Liver (tissue), 9 donors: ENCODE measurements around the gene IFI27L1. TPM values are rescaled to one million over a fixed set of nuclear protein-coding genes. Genes with fewer than 3 reads are reported as not detected.

ENCODE experiments used
- DNase-seq: peaks from one replicate; pipeline ENCODE4 v3.0.0-alpha.2; 2017; ENCODE audit warnings: low spot score
- H3K27ac ChIP-seq, 2 donors: one replicate each; pipeline ENCODE4 v1.7.0; 2013; ENCODE audit warnings: inconsistent platforms in 2 of 2, low read length in 2 of 2, control low read depth in 1 of 2, low read depth in 1 of 2, mild to moderate bottlenecking in 1 of 2
- H3K27me3 ChIP-seq, 4 donors: one replicate each; pipeline versions ENCODE4 v1.6.1 to v1.7.0; 2013; ENCODE audit warnings: low read length in 3 of 4, inconsistent platforms in 1 of 4, mild to moderate bottlenecking in 1 of 4, moderate library complexity in 1 of 4; ENCODE audit not compliant: control insufficient read depth in 4 of 4, insufficient read depth in 4 of 4
- H3K36me3 ChIP-seq, 4 donors: one replicate each; pipeline versions ENCODE4 v1.6.1 to v1.7.0; 2013; ENCODE audit warnings: low read length in 3 of 4, mild to moderate bottlenecking in 3 of 4, low read depth in 1 of 4, moderate library complexity in 1 of 4; ENCODE audit not compliant: control insufficient read depth in 4 of 4, insufficient read depth in 3 of 4
- H3K4me1 ChIP-seq, 4 donors: one replicate each; pipeline versions ENCODE4 v1.6.1 to v1.7.0; 2013; ENCODE audit warnings: low read length in 3 of 4, mild to moderate bottlenecking in 3 of 4, moderate library complexity in 1 of 4; ENCODE audit not compliant: control insufficient read depth in 4 of 4, insufficient read depth in 4 of 4
- H3K4me3 ChIP-seq, 3 donors: one replicate each; pipeline versions ENCODE4 v1.6.1 to v1.7.0; 2013; ENCODE audit warnings: low read length in 3 of 3, control low read depth in 1 of 3, low read depth in 1 of 3, mild to moderate bottlenecking in 1 of 3
- H3K9ac ChIP-seq, 2 donors: one replicate each; pipeline ENCODE4 v1.7.0; 2013; ENCODE audit warnings: low read length in 2 of 2, mild to moderate bottlenecking in 2 of 2, moderate library complexity in 2 of 2, control low read depth in 1 of 2, low read depth in 1 of 2
- H3K9me3 ChIP-seq, 4 donors: one replicate each; pipeline versions ENCODE4 v1.6.1 to v1.7.0; 2013; ENCODE audit warnings: low read length in 3 of 4; ENCODE audit not compliant: control insufficient read depth in 4 of 4
- ATF3 ChIP-seq: IDR thresholded peaks from 2 replicates; pipeline ENCODE4 v1.6.1; 2016; ENCODE audit warnings: antibody characterized with exemption
- CTCF ChIP-seq: fragments of 150-350 bp; IDR thresholded peaks from 2 replicates; pipeline ENCODE4 v1.5.1; 2017; ENCODE audit warnings: improper control_type of control experiment, low read depth, low read length; ENCODE audit not compliant: missing input control
- EGR1 ChIP-seq, 2 donors: IDR thresholded peaks; 2 replicates each; pipeline ENCODE4 v1.6.1; 2016 to 2018; ENCODE audit warnings: antibody characterized with exemption in 2 of 2, low read depth in 2 of 2
- FOXA1 ChIP-seq: IDR thresholded peaks from 2 replicates; pipeline ENCODE4 v1.6.1; 2016; ENCODE audit warnings: antibody characterized with exemption
- FOXA2 ChIP-seq: IDR thresholded peaks from 2 replicates; pipeline ENCODE4 v1.6.1; 2016; ENCODE audit warnings: antibody characterized with exemption
- GABPA ChIP-seq, 2 donors: IDR thresholded peaks in 1 of 2; conservative IDR thresholded peaks in 1 of 2; 2 replicates each; pipeline ENCODE4 v1.6.1; 2016; ENCODE audit warnings: antibody characterized with exemption in 2 of 2, mild to moderate bottlenecking in 1 of 2, moderate library complexity in 1 of 2
- HNF4A ChIP-seq, 2 donors: conservative IDR thresholded peaks; 2 replicates each; pipeline ENCODE4 v1.6.1; 2016; ENCODE audit warnings: antibody characterized with exemption in 2 of 2, mild to moderate bottlenecking in 2 of 2
- HNF4G ChIP-seq: IDR thresholded peaks from 2 replicates; pipeline ENCODE4 v1.6.1; 2016; ENCODE audit warnings: antibody characterized with exemption
- NR2F2 ChIP-seq: IDR thresholded peaks from 2 replicates; pipeline ENCODE4 v1.6.1; 2016; ENCODE audit warnings: antibody characterized with exemption
- RAD21 ChIP-seq, 2 donors: IDR thresholded peaks; 2 replicates each; pipeline ENCODE4 v1.6.1; 2016; ENCODE audit warnings: antibody characterized with exemption in 2 of 2, mild to moderate bottlenecking in 2 of 2
- REST ChIP-seq: IDR thresholded peaks from 2 replicates; pipeline ENCODE4 v1.6.1; 2016; ENCODE audit warnings: antibody characterized with exemption, mild to moderate bottlenecking
- ZBTB33 ChIP-seq: IDR thresholded peaks from 2 replicates; pipeline ENCODE4 v1.6.1; 2016; ENCODE audit warnings: antibody characterized with exemption
- WGBS: extraction: QIAGEN DNeasy Blood & Tissue Kit; methylation state at CpG from one replicate; pipeline ENCODE4 v1.1.7; 2013; 5-methylcytosine and 5-hydroxymethylcytosine counted together
- polyA plus RNA-seq, 2 donors: library from polyadenylated mRNA; stranded (reverse) in 1 of 2; unstranded in 1 of 2; fragments of 200-250 nt in 1 of 2; fragments of >200 nt in 1 of 2; fragmentation: Nextera tagmentation in 1 of 2; extraction: Ambion mirVana in 1 of 2; gene quantifications; one replicate each; pipeline versions ENCODE4 v1.2.1 to v1.2.3, GENCODE V29; 2013 to 2015
- total RNA-seq, 2 donors: library from RNA; depleted of rRNA; stranded (reverse); fragments of >200 nt; gene quantifications; one replicate each; pipeline ENCODE4 v1.2.3, GENCODE V29; 2014
- donor health status: healthy.
- donor health status: healthy.
- donor health status: healthy.
- donor health status: healthy.
- donor health status: healthy.

The IFI27L1 gene
- total and polyA plus RNA-seq, 4 donors = 3.7 to 8.1 (median 5.6) TPM

GRCh38 chr14:94109915-94110250 lies 28.8 kb downstream of the IFI27L1 start (continued):
- no peak for TF ChIP-seq EGR1 (IDR thresholded peaks at IDR 0.05; ENCODE audit: low read depth in 2 of 2)

- DNase-seq = peak; percentile 25
- Histone ChIP-seq H3K36me3 (no peaks in the 10 kb centered on the region), H3K9ac (no peak within 1 kb of the TSS), H3K27ac (peak within 1 kb of the TSS; percentile 39 to 55), H3K4me1 (peaks cover 0 to 9% (median 3%) of the 10 kb centered on the region in 4 donors), H3K4me3 (peak within 1 kb of the TSS in 2 of 3 donors; percentile 8 to 18), H3K27me3 (no peaks in the 10 kb centered on the region), H3K9me3 (no peaks in the 10 kb centered on the region)
- TF ChIP-seq ATF3 (no peak), HNF4G (no peak), REST (no peak), CTCF (no peak), ZBTB33 (no peak), FOXA1 (no peak), GABPA (IDR thresholded peaks at IDR 0.05 in 1 of 2, conservative IDR thresholded peaks at IDR 0.05 in 1 of 2) (no peak), FOXA2 (no peak), NR2F2 (no peak), HNF4A (conservative IDR thresholded peaks at IDR 0.05) (no peak), RAD21 (IDR thresholded peaks at IDR 0.05) (no peak)
- 75% methylated on average over 14 of the region's 14 CpGs for WGBS
Observed at GRCh38 chr14:94110552-94111181, 29.6 kb downstream of the IFI27L1 start, which contains the start of gene IFI27. TSS of gene IFI27 (plus strand) at chr14:94110736.
